BE2C (cell line): Measurements from ENCODE around the gene OR2C3.
A peak's percentile ranks its signal among the peaks of the same experiment; 100 is the strongest.
"Not testable (repeated sequence)": the region's sequence is repeated elsewhere in the genome, so short reads cannot be mapped to it uniquely, and the experiment has no call there.

Experiments used
- DNase-seq: peaks from one replicate; pipeline ENCODE4 v3.0.0-alpha.2; 2020
- H3K27me3 ChIP-seq: fragments of 250-450 bp; sonication (Bioruptor Pico); 2 replicates; pipeline ENCODE4 v1.5.1; 2020; ENCODE audit warnings: mild to moderate bottlenecking
- H3K36me3 ChIP-seq: fragments of 250-450 bp; sonication (Bioruptor Pico); 2 replicates; pipeline ENCODE4 v1.5.1; 2020; ENCODE audit warnings: mild to moderate bottlenecking
- H3K4me1 ChIP-seq: fragments of 250-450 bp; sonication (Bioruptor Pico); 2 replicates; pipeline ENCODE4 v1.5.1; 2020
- H3K4me3 ChIP-seq: 2 replicates; pipeline ENCODE4 v1.5.1; 2011; ENCODE audit warnings: low read depth, low read length
- H3K9me3 ChIP-seq: fragments of 250-450 bp; sonication (Bioruptor Pico); 2 replicates; pipeline ENCODE4 v1.5.1; 2020
- TF ChIP-seq, protein P1 (sequence below): IDR thresholded peaks from 2 replicates; pipeline ENCODE4 v1.5.1; 2012; ENCODE audit warnings: mild to moderate bottlenecking, low read depth, low read length

The OR2C3 gene

DNA sequence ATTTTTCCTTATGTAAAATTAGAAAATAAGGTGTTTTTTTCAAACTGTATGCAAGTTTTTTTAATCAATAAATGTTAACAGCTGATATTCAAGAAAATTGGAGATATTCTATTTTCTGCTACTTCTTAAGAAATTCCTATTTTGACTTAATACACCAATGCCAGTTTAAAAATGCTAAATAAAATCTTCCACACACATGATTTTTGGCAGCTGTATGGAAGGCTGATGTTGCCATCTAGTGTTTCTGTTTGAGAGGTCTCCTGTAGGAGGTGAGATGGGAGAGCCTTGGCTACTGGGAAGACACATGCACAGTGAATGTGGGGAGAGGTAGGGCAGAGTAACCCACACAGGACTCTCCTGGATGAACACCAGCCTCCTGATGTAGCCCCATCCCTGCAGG, 49.2 kb downstream of the OR2C3 start:
- no peak overlapping the region for H3K4me3 ChIP-seq
- TF ChIP-seq, protein P1, sequence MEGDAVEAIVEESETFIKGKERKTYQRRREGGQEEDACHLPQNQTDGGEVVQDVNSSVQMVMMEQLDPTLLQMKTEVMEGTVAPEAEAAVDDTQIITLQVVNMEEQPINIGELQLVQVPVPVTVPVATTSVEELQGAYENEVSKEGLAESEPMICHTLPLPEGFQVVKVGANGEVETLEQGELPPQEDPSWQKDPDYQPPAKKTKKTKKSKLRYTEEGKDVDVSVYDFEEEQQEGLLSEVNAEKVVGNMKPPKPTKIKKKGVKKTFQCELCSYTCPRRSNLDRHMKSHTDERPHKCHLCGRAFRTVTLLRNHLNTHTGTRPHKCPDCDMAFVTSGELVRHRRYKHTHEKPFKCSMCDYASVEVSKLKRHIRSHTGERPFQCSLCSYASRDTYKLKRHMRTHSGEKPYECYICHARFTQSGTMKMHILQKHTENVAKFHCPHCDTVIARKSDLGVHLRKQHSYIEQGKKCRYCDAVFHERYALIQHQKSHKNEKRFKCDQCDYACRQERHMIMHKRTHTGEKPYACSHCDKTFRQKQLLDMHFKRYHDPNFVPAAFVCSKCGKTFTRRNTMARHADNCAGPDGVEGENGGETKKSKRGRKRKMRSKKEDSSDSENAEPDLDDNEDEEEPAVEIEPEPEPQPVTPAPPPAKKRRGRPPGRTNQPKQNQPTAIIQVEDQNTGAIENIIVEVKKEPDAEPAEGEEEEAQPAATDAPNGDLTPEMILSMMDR: peak; percentile 52
- H3K36me3 ChIP-seq: no peaks in the 10 kb centered on the region
- no peaks in the 10 kb centered on the region for H3K4me1 ChIP-seq
- no peak for DNase-seq
- peaks cover 7% of the 10 kb centered on the region; the same call in 1 of the 2 replicates for H3K27me3 ChIP-seq
- H3K9me3 ChIP-seq: no peaks in the 10 kb centered on the region

DNA sequence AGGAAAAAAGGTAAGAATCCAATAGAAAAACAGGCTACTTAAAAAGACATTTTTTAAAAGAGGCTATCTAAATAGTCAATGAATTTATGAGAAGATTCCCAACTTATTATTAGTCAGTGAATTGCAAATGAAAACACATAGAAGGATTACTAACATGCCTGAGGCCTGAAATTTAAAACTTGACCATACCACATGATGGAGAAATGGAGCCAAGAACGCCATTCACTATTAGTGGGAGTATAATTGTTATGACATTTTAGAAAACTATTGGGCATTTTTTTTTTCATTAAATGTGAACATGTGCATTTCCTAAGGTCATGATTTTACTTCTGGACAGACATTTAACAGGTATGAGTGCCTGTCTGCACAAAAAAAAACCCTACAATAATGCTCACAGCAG, 53.5 kb downstream of the OR2C3 start:
- TF ChIP-seq, protein P1: no peak
- Histone ChIP-seq H3K4me1 (no peaks in the 10 kb centered on the region), H3K36me3 (no peaks in the 10 kb centered on the region), H3K4me3 (no peak overlapping the region), H3K9me3 (no peaks in the 10 kb centered on the region), H3K27me3 (peaks cover 3% of the 10 kb centered on the region; the same call in 1 of the 2 replicates)
- no peak for DNase-seq

DNA sequence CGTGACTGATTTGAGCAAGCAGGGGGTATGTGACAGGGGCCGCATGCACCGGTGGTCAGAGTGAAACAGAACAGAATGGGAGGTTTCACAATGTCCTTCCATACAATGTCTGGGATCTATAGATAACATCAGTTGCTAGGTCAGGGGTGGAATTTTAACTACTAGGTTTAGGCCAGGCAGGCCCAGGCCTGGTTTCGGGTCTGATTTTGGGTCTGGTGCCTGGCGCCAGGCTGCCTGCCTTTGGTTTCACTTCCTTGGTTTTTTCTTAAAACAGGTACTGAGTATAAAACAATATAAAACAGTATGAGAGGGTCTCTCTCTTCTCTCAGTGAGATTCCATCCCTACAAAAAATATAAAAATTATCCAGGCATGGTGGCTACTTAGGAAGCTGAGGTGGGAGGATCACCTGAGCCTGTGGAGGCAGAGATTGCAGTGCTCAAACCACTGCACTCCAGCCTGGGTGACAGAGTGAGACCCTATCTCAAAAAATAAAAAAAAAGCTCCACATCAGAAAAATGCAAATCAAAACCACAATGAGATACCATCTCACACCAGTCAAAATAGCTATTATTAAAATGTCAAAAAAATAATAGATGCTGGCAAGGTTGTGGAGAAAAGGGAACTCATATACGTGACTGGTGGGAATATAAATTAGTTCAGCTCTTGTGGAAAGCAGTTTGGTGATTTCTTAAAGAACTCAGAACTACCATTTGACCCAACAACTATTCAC, 59.7 kb downstream of the OR2C3 start:
- not testable (repeated sequence) for H3K4me1 ChIP-seq, H3K4me3 ChIP-seq, DNase-seq, H3K36me3 ChIP-seq, H3K9me3 ChIP-seq, H3K27me3 ChIP-seq

DNA sequence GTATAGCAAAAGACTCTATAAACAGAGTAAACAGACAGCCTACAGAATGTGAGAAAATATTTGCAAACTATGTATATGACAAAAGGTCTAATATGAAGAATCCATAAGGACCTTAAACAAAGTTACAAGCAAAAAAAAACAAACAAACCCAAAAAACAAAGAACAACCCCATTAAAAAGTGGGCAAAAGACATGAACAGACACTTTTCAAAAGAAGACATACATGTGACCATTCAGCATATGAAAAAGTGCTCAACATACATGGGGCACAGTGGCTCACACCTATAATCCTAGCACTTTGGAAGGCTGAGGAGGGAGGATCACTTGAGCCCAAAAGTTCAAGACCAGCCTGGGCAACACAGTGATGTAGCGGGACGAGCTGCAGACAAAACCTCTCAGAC, 60.4 kb downstream of the OR2C3 start:
- no peaks in the 10 kb centered on the region for H3K4me1 ChIP-seq
- no peaks in the 10 kb centered on the region for H3K36me3 ChIP-seq
- H3K27me3 ChIP-seq: no peaks in the 10 kb centered on the region
- TF ChIP-seq, protein P1: no peak
- no peak for DNase-seq
- no peak overlapping the region for H3K4me3 ChIP-seq
- no peaks in the 10 kb centered on the region; the same call in 1 of the 2 replicates for H3K9me3 ChIP-seq
